NCI-H2171 treated with DMSO at 0.1 percent for 48 hours (cell line): ENCODE measurements around the gene AGFG2.
A peak's percentile ranks its signal among the peaks of the same experiment; 100 is the strongest.

ENCODE experiments used
- DNase-seq: peaks from one replicate; lab custom pipeline; 2025; lab: John Stamatoyannopoulos, UW

The AGFG2 gene

DNA sequence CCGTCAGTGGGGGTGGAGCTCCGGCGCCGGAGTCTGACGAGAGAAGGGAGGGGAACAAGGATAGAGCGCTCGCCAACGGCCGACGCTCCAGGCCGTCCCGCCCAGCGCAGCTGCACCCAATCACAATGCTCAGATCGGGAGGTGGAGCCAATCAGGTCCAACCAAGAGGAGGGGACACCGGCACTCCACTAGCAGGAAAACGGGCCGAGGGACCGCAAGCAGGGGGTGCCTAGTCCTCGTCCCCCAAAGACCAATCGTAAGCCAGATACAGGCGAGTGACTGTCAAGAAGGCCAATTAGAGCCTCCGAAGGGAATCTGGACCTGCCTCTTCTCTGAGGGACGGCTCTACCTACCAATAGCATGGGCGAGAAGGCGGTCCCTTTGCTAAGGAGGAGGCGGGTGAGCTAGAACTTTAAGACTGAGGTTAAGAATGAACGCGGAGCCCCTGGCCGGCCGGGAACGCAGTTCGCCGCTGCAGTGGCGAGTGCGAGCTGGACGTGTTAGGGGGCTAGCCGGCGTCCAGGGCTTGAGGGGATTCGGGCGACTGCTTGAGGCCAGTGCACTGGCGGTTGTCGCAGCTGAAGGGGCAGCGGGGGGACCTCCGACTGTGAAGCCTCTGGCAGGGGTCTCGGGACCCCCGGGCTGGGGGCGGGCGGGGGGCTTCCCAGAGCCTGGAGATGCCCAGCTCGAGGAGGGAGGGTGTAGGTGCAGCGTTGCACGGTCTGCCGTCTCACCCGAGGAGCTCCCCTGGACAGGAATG, 47.4 kb downstream of the AGFG2 start, which contains the start of gene FBXO24:
Gene FBXO24, plus strand, starts transcription at position 63 of the 760 bp plus-strand sequence. Its CDS starts 298 bp downstream, at position 361.
- peak; percentile 100 for DNase-seq

- DNase-seq, result no peak
These were observed 49.4 kb downstream of the AGFG2 start for GRCh38 chr7:100588438-100588837.

DNA sequence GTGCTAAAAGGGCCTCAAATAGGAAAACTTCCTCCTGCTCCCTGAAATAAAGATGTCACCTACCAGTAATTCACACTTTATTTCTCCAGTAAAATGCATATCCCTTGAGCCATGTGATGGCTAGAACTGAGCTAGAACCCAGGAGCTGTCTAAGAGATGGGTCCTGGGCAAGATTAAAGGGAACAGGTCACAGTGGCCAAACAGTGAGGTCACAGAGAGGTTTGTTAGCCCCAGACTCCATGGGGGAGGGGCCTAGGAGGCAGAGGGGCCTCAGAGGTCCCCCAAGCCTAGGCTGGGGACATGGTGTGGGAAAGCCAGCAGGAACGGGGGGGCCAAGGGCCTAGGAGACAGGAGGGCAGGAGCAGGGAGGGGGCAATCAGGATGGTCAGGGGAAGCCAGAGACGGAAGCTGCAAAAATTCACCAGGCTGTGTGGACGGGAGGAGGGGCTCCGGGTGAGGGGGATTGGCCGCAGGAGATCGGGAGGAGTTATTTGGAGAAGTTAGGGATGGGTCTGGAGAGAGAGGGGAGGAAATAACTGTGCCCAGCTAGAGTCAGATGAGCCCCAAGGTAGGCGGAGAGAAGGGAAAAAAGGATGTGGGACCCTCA, 50.4 kb downstream of the AGFG2 start:
- no peak for DNase-seq

DNA sequence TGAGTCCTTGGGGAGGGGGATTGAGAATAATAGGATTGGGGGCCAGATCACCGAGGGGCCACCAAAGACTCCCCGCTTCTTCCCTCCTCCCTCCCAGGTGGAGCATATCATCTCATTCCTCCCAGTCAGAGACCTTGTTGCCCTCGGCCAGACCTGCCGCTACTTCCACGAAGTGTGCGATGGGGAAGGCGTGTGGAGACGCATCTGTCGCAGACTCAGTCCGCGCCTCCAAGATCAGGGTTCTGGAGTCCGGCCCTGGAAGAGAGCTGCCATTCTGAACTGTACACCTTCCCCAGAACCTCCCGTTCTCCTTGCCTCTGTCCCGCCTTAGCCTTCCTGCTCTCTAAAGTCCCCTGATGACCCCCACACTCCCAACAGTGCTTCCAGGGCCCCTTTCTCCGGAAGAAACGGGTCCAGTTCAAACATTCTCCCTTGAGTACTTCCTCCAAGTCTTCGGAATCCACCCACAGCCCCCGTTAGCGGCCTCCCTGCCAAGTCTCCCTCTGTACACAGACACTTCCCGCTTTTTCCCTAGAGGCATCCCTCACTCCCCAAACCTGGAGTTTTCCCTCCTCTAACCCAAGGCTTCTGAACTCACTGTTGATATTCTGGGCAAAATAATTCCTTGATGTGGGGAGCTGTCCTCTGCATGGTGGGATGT, 51.2 kb downstream of the AGFG2 start:
- no peak for DNase-seq

DNA sequence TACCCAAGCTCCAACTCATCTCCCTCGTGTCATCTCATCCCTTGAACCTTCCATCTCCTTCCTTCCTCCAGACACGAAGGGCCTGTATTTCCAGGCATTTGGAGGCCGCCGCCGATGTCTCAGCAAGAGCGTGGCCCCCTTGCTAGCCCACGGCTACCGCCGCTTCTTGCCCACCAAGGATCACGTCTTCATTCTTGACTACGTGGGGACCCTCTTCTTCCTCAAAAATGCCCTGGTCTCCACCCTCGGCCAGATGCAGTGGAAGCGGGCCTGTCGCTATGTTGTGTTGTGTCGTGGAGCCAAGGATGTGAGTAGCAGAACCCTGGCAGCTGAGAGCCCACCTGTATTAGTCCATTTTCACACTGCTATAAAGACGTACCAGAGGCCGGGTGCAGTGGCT, 52.6 kb downstream of the AGFG2 start:
- no peak for DNase-seq

GRCh38 chr7:100595188-100595587, 56.2 kb downstream of the AGFG2 start:
- no peak for DNase-seq

GRCh38 chr7:100598425-100598824, 59.4 kb downstream of the AGFG2 start:
- DNase-seq, result no peak

GRCh38 chr7:100599911-100600729, 61.1 kb downstream of the AGFG2 start:
- no peak for DNase-seq

DNA sequence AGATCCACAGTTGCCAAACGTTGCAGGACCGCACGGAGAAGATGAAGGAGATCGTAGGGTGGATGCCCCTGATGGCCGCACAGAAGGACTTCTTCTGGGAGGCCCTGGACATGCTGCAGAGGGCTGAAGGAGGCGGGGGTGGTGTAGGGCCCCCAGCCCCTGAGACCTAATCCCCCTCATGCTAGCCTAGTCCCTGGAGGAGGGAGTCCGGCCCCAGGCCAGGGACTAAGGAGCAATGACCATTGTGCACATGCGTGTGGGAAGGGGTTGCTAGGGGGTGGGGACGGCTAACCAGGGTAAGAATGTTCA, 61.7 kb downstream of the AGFG2 start:
- no peak for DNase-seq

GRCh38 chr7:100602889-100603725, 64.1 kb downstream of the AGFG2 start:
- no peak for DNase-seq

GRCh38 chr7:100603726-100604027, 64.7 kb downstream of the AGFG2 start:
- DNase-seq, result no peak

DNA sequence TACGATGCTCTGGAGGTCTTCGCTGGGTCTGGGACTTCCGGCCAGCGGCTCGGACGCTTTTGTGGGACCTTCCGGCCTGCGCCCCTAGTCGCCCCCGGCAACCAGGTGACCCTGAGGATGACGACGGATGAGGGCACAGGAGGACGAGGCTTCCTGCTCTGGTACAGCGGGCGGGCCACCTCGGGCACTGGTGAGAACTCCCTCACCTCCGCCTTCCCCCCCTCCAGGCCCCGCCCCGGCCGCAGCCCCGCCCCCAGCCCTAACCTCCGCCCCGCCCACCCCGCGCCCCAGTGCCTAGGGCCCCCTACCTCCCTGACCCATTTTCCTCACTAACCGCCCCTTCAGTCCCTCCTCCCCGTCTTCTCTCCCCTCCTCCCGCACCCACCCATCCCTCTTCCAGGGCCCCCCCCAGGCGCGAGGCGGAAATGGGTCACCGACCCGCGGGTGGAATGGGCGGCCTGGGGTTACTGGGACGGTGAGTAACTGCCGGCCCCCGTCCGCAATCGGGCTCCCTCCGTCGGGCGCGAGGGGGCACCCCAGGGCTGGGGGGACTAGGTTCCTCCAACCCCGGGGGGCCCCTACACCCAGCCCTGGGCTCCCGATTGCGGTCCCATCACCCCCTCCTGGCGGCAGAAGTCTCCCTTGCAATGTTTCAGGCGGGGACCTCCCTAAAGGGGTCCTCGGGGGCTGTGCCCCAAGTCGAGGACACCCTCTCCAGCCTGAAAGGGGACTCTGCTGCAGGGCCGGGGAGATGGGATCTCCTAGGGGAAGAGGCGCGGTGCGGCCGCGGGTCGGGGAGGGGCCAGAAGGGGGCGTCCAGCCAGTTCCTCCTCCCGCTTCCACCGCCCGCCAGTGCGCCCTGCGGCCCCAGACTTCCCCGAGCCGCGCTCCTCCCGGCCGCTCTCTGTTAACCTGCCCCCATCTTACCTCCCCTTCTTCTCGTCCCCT, 65.3 kb downstream of the AGFG2 start:
- peak; percentile 54 for DNase-seq

GRCh38 chr7:100604976-100605911, 66.2 kb downstream of the AGFG2 start:
- no peak for DNase-seq

GRCh38 chr7:100606313-100606712, 67.3 kb downstream of the AGFG2 start:
- DNase-seq, result no peak

DNA sequence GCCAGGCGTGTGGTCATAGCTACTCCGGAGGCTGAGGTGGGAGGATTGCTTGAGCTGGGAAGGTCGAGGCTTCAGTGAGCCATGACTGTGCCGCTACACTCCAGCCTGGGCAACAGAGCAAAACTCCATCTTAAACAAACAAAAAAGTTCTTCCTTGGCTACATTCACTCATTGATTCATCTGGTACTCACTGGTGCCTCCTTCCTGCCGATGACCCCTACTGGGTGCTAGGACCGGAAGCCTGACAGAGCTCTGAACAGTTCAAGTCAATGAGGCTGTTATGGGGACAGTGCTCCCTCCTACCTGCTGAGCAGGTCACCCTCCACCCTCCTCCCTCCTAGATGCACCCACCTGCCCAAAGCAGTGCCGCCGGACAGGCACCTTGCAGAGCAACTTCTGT, 68.1 kb downstream of the AGFG2 start:
- DNase-seq, result no peak

DNA sequence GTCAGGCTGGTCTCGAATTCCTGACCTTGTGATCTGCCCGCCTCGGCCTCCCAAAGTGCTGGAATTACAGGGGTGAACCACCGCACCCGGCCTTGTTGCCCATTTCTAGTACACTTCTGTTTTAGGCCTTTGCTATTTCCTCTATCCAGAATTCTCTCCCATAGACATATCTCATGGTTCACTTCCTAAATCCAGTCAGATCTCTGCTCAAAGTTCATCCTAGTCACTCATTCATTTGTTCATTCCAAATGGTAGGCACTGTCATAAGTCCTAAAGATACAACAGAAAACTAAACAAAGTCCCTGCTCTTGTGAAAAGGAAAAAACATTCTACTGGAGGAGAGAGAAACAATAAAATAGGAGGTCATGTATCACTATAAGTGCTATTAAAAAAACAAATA, 71.0 kb downstream of the AGFG2 start:
- no peak for DNase-seq

GRCh38 chr7:100611983-100612729, 73.2 kb downstream of the AGFG2 start, which contains the start of gene MOSPD3:
MOSPD3 (plus strand) TSS chr7:100612540; CDS start chr7:100612792, 252 bp downstream.
- DNase-seq, result peak; percentile 99

GRCh38 chr7:100612730-100613390, 73.9 kb downstream of the AGFG2 start:
- DNase-seq, result no peak
